OCI-LY1 (cell line): ENCODE results near the gene MADD.

Experiments used
- H2AFZ ChIP-seq: fragments of 200-600 bp; sonication (generic), shearing (Covaris generic); 2 replicates; pipeline ENCODE4 v1.6.0; 2014; ENCODE audit warnings: antibody characterized with exemption, mild to moderate bottlenecking, low read length
- H3F3A ChIP-seq: fragments of 200-600 bp; sonication (generic), shearing (Covaris generic); 2 replicates; pipeline ENCODE4 v1.6.0; 2014; ENCODE audit warnings: mild to moderate bottlenecking, antibody characterized with exemption, low read length, moderate library complexity; ENCODE audit not compliant: insufficient read depth
- H3K27ac ChIP-seq: fragments of 200-600 bp; sonication (generic); 2 replicates; pipeline ENCODE4 v1.5.1; 2014; ENCODE audit warnings: low read length, mixed run types, mild to moderate bottlenecking, low read depth; ENCODE audit not compliant: poor library complexity, severe bottlenecking
- H3K27me3 ChIP-seq: fragments of 200-600 bp; sonication (generic); 2 replicates; pipeline ENCODE4 v1.6.0; 2014; ENCODE audit warnings: antibody characterized with exemption, mild to moderate bottlenecking, low read length, moderate library complexity; ENCODE audit not compliant: insufficient read depth
- H3K36me3 ChIP-seq: fragments of 200-600 bp; sonication (generic); 2 replicates; pipeline ENCODE4 v1.6.1; 2014; ENCODE audit warnings: mild to moderate bottlenecking, antibody characterized with exemption, low read length, moderate library complexity, mixed read lengths; ENCODE audit not compliant: insufficient read depth
- H3K4me1 ChIP-seq: fragments of 200-600 bp; sonication (generic); 2 replicates; pipeline ENCODE4 v1.5.1; 2014; ENCODE audit warnings: mild to moderate bottlenecking, low read length, moderate library complexity; ENCODE audit not compliant: insufficient read depth, severe bottlenecking
- H3K4me2 ChIP-seq: fragments of 200-600 bp; sonication (generic), shearing (Covaris generic); 2 replicates; pipeline ENCODE4 v1.6.1; 2014; ENCODE audit warnings: low read length
- H3K4me3 ChIP-seq: fragments of 200-600 bp; sonication (generic); 2 replicates; pipeline ENCODE4 v1.5.1; 2014; ENCODE audit warnings: low read length, low read depth, mild to moderate bottlenecking, mixed read lengths; ENCODE audit not compliant: poor library complexity, severe bottlenecking
- H3K79me2 ChIP-seq: fragments of 200-600 bp; shearing (Covaris generic); 2 replicates; pipeline ENCODE4 v1.6.1; 2016; ENCODE audit warnings: mixed run types, low read length, mixed read lengths; ENCODE audit not compliant: insufficient read depth
- H3K9ac ChIP-seq: fragments of 200-600 bp; sonication (generic), shearing (Covaris generic); 2 replicates; pipeline ENCODE4 v1.6.1; 2014; ENCODE audit warnings: mild to moderate bottlenecking, low read length, mixed read lengths
- H3K9me2 ChIP-seq: fragments of 200-600 bp; sonication (generic), shearing (Covaris generic); 2 replicates; pipeline ENCODE4 v1.6.1; 2014; ENCODE audit warnings: low read depth, mild to moderate bottlenecking, low read length, mixed read lengths
- H3K9me3 ChIP-seq: fragments of 200-600 bp; shearing (Covaris generic); 2 replicates; pipeline ENCODE4 v1.6.1; 2014; ENCODE audit warnings: low read length, mixed read lengths
- H4K20me1 ChIP-seq: fragments of 200-600 bp; sonication (generic), shearing (Covaris generic); 2 replicates; pipeline ENCODE4 v1.6.0; 2016; ENCODE audit warnings: mild to moderate bottlenecking, low read length; ENCODE audit not compliant: insufficient read depth
- EZH2 ChIP-seq: fragments of 200-600 bp; sonication (generic), shearing (Covaris generic); IDR thresholded peaks from 2 replicates; pipeline ENCODE4 v1.8.0; 2017; ENCODE audit warnings: borderline replicate concordance, mixed run types, mild to moderate bottlenecking, antibody characterized with exemption, low read length, moderate library complexity, mixed read lengths
- TF ChIP-seq, protein P1 (sequence below): fragments of 200-600 bp; sonication (generic), shearing (Covaris generic); IDR thresholded peaks from 2 replicates; pipeline ENCODE4 v1.5.1; 2017; ENCODE audit warnings: mild to moderate bottlenecking, antibody characterized with exemption, low read length, moderate library complexity, mixed read lengths

MADD gene

DNA sequence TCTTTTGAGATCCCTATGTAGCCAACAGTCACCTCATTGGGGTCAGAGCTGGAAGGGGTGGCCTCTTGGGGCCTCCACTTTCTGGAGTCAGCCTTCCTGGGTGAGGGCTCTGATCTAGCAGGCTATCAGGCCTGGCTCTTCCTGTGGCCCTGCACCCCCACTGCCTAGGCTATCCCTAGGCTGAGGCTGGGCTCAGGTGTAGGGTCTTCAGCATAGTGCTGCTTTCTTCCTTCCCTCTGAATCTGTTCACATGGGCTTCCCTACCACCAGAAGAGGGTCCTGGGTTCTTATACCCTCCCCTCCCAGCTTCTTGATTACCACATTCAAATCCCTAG, 108.9 kb downstream of the MADD start:
- H3K36me3 ChIP-seq, result peaks cover 13% of the 10 kb centered on the region; the same call in 1 of the 2 replicates
- H3K9me2 ChIP-seq, result no peaks in the 10 kb centered on the region
- peaks cover 45% of the 10 kb centered on the region for H3K4me1 ChIP-seq
- no peak overlapping the region for H2AFZ ChIP-seq
- H3K9ac ChIP-seq, result peak overlapping the region; percentile 89
- no peaks in the 10 kb centered on the region for H3K27me3 ChIP-seq
- H3K4me3 ChIP-seq, result peak overlapping the region; percentile 86
- H3K79me2 ChIP-seq, result peaks cover 14% of the 10 kb centered on the region; the same call in 1 of the 2 replicates
- H3K27ac ChIP-seq, result peak overlapping the region; percentile 90
- H4K20me1 ChIP-seq, result no peaks in the 10 kb centered on the region
- H3K4me2 ChIP-seq, result peak overlapping the region; percentile 71
- no peaks in the 10 kb centered on the region for H3K9me3 ChIP-seq
- TF ChIP-seq, protein P1, sequence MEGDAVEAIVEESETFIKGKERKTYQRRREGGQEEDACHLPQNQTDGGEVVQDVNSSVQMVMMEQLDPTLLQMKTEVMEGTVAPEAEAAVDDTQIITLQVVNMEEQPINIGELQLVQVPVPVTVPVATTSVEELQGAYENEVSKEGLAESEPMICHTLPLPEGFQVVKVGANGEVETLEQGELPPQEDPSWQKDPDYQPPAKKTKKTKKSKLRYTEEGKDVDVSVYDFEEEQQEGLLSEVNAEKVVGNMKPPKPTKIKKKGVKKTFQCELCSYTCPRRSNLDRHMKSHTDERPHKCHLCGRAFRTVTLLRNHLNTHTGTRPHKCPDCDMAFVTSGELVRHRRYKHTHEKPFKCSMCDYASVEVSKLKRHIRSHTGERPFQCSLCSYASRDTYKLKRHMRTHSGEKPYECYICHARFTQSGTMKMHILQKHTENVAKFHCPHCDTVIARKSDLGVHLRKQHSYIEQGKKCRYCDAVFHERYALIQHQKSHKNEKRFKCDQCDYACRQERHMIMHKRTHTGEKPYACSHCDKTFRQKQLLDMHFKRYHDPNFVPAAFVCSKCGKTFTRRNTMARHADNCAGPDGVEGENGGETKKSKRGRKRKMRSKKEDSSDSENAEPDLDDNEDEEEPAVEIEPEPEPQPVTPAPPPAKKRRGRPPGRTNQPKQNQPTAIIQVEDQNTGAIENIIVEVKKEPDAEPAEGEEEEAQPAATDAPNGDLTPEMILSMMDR, result no peak
- no peak for TF ChIP-seq EZH2
- H3F3A ChIP-seq, result no peaks in the 10 kb centered on the region

DNA sequence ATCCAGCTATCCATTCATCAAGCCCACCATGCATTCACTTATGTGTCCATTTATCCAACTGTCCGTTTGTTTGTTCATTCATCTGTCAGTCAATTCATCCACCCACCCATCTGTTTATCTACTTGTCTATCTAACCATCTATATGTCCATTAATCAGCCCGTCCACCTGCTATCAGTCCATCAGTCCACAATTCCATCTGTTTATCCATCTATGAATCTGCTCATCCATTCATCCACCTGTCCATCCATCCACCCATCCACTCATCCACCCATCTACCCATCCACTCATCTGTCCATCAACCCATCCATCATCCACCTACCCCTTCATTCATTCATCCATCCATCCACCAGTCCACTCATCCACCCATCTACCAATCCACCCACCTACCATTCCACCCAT, 109.4 kb downstream of the MADD start:
- Histone ChIP-seq H3K9ac (no peak overlapping the region), H3K4me3 (no peak overlapping the region), H3K4me2 (no peak overlapping the region), H3K36me3 (peaks cover 9% of the 10 kb centered on the region; the same call in 1 of the 2 replicates), H3K4me1 (peaks cover 40% of the 10 kb centered on the region), H3F3A (no peaks in the 10 kb centered on the region), H3K27ac (peak overlapping the region; percentile 90), H3K9me2 (no peaks in the 10 kb centered on the region), H3K9me3 (no peaks in the 10 kb centered on the region), H3K27me3 (no peaks in the 10 kb centered on the region), H3K79me2 (peaks cover 14% of the 10 kb centered on the region; the same call in 1 of the 2 replicates), H2AFZ (no peak overlapping the region), H4K20me1 (no peaks in the 10 kb centered on the region)
- no peak for TF ChIP-seq EZH2
- TF ChIP-seq, protein P1, result no peak
